D721Med (cell line): ENCODE measurements around the gene MAML1.
A peak's percentile ranks its signal among the peaks of the same experiment; 100 is the strongest.

Experiments
- DNase-seq: peaks from one replicate; pipeline ENCODE4 v3.0.0; 2011; ENCODE audit warnings: low spot score; ENCODE audit not compliant: insufficient read length
- FAIRE-seq: peaks from 2 replicates; lab custom pipeline; 2011; peaks lifted over from hg19 to GRCh38; lab: Jason Lieb, UNC
- TF ChIP-seq, protein P1 (sequence below): IDR thresholded peaks from 2 replicates; pipeline ENCODE4 v1.5.1; 2012; ENCODE audit warnings: mild to moderate bottlenecking, control low read depth; ENCODE audit not compliant: insufficient read depth; ENCODE audit errors: missing control alignments

The MAML1 gene

DNA sequence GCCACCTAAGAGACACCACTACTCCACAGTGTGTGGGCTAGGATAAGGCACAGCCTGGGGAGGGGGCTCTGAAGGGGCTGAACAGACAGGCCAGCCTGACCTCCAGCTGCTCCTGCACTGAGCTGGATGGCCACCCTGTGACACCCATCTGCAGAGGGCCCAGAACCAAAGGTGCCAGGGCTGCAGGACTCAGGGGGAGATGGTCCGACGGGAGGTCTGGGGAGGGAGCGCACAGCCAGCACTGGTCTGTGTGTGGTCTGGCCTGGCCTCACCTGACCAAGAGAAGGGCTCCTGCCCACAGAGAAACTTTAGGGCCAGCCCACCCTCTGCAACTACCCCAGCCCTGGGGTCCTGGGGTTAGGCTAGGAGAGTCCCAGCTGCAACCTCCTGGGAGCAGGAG, 62.0 kb downstream of the MAML1 start:
- FAIRE-seq, result no peak
- TF ChIP-seq, protein P1, sequence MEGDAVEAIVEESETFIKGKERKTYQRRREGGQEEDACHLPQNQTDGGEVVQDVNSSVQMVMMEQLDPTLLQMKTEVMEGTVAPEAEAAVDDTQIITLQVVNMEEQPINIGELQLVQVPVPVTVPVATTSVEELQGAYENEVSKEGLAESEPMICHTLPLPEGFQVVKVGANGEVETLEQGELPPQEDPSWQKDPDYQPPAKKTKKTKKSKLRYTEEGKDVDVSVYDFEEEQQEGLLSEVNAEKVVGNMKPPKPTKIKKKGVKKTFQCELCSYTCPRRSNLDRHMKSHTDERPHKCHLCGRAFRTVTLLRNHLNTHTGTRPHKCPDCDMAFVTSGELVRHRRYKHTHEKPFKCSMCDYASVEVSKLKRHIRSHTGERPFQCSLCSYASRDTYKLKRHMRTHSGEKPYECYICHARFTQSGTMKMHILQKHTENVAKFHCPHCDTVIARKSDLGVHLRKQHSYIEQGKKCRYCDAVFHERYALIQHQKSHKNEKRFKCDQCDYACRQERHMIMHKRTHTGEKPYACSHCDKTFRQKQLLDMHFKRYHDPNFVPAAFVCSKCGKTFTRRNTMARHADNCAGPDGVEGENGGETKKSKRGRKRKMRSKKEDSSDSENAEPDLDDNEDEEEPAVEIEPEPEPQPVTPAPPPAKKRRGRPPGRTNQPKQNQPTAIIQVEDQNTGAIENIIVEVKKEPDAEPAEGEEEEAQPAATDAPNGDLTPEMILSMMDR, result no peak
- DNase-seq, result no peak

DNA sequence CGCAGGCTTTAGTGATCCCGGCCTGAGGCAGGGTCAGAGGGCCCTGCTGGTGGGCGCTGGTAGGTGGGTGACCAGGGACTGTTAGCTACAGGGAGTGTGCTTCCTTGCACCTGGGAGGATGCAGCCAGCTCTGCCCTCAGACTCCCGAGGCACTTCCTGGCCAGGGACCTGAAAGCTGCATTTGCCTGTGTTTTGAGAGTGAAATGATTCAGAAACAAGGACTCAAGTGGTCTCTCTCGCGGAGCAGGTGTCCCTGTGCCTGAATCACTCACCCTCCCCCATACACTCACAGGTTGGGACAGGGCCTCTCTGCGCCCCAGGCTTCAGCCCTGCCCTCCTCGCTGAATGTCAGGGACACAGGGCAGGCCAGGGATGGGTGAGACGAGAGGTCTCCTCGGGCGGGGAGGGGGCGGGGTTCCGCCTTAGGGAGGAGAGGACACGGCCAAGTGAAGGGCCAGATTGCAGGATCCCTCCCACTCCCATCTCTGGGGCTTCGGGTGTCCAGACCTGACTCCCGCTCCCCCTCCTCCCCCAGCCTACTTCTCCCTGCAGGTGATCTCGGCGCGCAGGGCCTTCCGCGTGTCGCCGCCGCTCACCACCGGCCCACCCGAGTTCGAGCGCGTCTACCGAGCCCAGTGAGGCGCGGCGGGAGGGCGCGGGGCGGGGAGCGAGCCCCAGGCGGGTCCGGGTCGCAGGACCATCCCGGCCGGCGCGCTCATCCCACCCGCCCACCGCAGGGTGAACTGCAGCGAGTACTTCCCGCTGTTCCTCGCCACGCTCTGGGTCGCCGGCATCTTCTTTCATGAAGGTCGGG, 62.6 kb downstream of the MAML1 start:
- TF ChIP-seq, protein P1, result no peak
- FAIRE-seq (no peak), DNase-seq (no peak)

DNA sequence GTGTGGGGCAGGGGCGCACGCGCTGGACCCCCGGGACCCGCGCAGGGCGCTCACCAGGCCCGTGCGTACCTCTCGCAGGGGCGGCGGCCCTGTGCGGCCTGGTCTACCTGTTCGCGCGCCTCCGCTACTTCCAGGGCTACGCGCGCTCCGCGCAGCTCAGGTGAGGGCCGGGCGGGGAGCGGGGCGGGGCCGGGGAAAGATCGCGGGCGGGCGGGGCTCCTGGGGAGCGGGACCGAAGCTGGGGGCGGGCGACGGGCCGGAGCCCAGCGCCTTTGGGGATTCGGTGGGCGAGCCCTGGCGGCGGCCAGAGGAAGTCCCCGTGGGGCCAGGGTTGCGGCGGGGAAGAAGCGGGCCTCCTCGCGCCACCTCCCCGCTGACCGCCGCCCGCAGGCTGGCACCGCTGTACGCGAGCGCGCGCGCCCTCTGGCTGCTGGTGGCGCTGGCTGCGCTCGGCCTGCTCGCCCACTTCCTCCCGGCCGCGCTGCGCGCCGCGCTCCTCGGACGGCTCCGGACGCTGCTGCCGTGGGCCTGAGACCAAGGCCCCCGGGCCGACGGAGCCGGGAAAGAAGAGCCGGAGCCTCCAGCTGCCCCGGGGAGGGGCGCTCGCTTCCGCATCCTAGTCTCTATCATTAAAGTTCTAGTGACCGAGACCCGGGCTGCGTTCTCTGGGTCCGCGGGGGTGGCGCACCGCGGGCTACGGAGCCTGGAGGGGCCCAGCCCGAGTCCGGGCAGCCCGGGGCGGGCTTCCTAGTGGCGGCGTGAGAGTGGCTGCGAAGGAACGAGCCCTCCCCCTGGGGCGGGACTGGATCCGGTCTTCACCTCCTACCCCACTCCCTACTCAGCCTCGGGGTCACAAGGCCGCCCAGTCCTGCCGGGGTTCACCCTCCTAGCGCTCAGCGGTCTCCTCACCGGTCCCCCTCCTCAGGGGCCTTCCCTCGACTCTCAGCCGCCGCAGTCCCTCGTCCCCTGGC, 63.5 kb downstream of the MAML1 start:
- no peak for FAIRE-seq

DNA sequence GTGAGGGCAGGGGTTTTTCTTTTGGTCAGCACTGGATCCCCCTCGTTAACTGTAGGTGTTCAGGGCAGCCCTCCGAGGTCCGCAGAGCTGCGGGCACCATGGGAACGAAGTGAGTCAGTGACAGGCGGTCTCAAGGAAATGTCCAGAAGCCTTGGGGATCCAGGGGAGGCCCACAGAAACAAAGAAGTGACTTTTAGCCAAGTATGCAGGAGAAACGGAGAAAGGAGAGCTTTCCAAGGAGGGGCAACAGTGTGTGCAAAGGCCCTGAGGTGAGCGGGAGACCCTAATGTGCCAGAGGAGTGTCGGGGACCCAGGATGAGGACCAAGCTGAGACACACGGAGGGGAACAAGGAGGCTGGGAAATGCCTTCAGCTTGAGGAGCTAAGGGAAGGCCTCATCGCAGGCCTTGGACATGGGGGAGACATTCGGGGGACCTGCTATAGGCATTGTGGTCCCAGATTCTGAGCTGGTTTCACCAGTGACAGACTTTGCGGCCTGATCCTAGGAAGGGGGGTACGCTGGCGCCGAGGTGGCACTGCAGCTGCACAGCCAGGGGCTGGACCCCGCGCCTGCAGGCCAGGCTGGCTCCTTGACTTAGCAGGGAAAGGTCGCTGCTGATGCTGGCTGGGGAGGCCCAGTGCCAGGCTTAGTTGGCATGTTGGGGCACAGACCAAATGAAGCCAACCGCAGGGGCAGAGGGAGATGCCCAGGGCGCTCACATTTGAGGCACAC, 64.4 kb downstream of the MAML1 start:
- TF ChIP-seq, protein P1, result no peak
- DNase-seq (no peak), FAIRE-seq (no peak)

More for the DNA sequence above, 63.5 kb downstream of the MAML1 start:
- TF ChIP-seq, protein P1, result peak; percentile 71
- DNase-seq, result no peak

DNA sequence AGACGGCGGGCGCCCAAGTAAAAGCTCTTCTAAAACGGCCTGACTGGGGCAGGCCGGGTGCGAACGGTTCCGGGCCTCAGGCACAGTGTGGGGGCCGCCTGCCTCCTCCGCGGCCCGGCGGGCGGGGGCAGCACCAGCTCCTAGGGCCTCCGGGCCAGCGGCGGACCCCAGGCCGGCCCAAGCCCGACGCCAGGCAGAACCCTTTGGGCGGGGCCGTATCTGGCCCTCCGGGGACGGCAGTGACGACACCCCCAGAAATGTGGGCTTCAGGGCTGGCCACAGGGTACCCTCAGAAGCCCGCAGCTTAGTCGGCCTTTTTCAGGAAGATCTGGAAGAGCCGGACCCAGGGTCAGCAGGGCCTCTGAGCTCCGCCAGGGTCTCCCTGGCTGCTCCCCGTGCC, 65.1 kb downstream of the MAML1 start:
- FAIRE-seq, result no peak
- DNase-seq, result no peak
- TF ChIP-seq, protein P1, result no peak

DNA sequence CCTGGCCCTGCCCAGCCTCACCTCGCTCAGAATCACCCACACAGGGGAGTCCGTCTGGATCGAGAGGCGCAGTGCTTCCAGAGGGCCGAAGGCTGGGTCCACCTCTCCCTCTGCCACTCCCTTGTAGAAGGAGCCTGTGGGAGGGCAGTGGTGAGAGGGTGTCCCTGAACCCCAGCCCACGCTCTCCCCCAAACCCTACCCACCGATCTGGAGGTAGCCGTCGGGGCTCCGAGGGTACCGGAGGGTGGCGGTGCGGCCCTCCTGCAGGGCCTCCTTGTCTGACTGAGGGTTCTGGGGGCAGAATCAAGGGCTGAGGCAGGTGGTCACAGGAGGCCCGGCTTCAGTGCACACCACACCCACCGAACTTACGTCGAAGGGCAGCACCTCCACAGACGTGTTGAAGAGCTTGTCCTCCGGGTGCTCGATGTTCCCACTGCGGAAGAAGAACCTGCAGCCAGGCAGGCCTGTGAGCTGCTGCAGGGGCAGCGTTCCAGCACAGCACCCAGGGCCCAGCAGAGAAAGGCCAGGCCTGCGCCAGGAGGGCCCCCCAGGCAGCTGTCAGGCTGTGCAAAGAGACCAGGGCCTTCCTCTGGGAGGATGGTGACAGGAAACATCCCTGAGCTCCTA, 65.6 kb downstream of the MAML1 start:
- DNase-seq, result no peak
- no peak for FAIRE-seq
- TF ChIP-seq, protein P1, result no peak
